ENCODE measurements around the gene CD300LB. TPM values are rescaled to one million over a fixed set of nuclear protein-coding genes. Genes with fewer than 3 reads are reported as not detected.
"Not testable (repeated sequence)": the region's sequence is repeated elsewhere in the genome, so short reads cannot be mapped to it uniquely, and the experiment has no call there.

The CD300LB gene
- total RNA-seq, 1 experiment from 2014 or later = not detected

- no peak for TF ChIP-seq EZH2 (IDR thresholded peaks at IDR 0.05; ENCODE audit: borderline replicate concordance, low read depth, low read length, poor library complexity, severe bottlenecking)
- TF ChIP-seq, protein P1, sequence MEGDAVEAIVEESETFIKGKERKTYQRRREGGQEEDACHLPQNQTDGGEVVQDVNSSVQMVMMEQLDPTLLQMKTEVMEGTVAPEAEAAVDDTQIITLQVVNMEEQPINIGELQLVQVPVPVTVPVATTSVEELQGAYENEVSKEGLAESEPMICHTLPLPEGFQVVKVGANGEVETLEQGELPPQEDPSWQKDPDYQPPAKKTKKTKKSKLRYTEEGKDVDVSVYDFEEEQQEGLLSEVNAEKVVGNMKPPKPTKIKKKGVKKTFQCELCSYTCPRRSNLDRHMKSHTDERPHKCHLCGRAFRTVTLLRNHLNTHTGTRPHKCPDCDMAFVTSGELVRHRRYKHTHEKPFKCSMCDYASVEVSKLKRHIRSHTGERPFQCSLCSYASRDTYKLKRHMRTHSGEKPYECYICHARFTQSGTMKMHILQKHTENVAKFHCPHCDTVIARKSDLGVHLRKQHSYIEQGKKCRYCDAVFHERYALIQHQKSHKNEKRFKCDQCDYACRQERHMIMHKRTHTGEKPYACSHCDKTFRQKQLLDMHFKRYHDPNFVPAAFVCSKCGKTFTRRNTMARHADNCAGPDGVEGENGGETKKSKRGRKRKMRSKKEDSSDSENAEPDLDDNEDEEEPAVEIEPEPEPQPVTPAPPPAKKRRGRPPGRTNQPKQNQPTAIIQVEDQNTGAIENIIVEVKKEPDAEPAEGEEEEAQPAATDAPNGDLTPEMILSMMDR (conservative IDR thresholded peaks at IDR 0.05; ENCODE audit: low read depth, low read length) = no peak
- H3K27me3 ChIP-seq (replicated peaks; ENCODE audit: insufficient read depth, low read depth, low read length, poor library complexity) = peaks cover 15% of the 10 kb centered on the region
- CTCF ChIA-PET = interaction anchor here (1.0 kb wide), 1 partner anchor 123 kb away, joined by 5 read pairs; no protein-coding TSS in a partner anchor
- no TSS peak for BruUV-seq (replicated peaks)
- no peaks in the 10 kb centered on the region for H3K9me3 ChIP-seq (ENCODE audit: low read depth, low read length, poor library complexity, severe bottlenecking)
- no peaks in the 10 kb centered on the region for H3K4me1 ChIP-seq (ENCODE audit: insufficient read depth, low read length, poor library complexity, severe bottlenecking)
- H3K27ac ChIP-seq (ENCODE audit: low read depth, low read length, poor library complexity, severe bottlenecking) = no peak overlapping the region
- DNase-seq (ENCODE audit: low spot score) = no peak
- intact Hi-C loops (cut with micrococcal nuclease; ENCODE audit: unreplicated experiment) = no loop called here
- H3K36me3 ChIP-seq (ENCODE audit: insufficient read depth, low read length, poor library complexity, severe bottlenecking) = no peaks in the 10 kb centered on the region
- no peak overlapping the region for H3K4me3 ChIP-seq (ENCODE audit: low read depth, low read length, poor library complexity, severe bottlenecking)
- POLR2A ChIA-PET (ENCODE audit: low non-redundant PET) = no interaction called here
These were observed 40.6 kb downstream of the CD300LB start for GRCh38 chr17:74490716-74491115.

GRCh38 chr17:74488276-74488675 is 43.0 kb downstream of the CD300LB start:
- H3K4me1 ChIP-seq (ENCODE audit: insufficient read depth, low read length, poor library complexity, severe bottlenecking); H3K36me3 ChIP-seq (ENCODE audit: insufficient read depth, low read length, poor library complexity, severe bottlenecking); H3K27ac ChIP-seq (ENCODE audit: low read depth, low read length, poor library complexity, severe bottlenecking); POLR2A ChIA-PET (ENCODE audit: low non-redundant PET); intact Hi-C loops (cut with micrococcal nuclease; ENCODE audit: unreplicated experiment); CTCF ChIA-PET; H3K4me3 ChIP-seq (ENCODE audit: low read depth, low read length, poor library complexity, severe bottlenecking); DNase-seq (ENCODE audit: low spot score); BruUV-seq (replicated peaks); H3K9me3 ChIP-seq (ENCODE audit: low read depth, low read length, poor library complexity, severe bottlenecking): not testable (repeated sequence)
- peaks cover 16% of the 10 kb centered on the region for H3K27me3 ChIP-seq (replicated peaks; ENCODE audit: insufficient read depth, low read depth, low read length, poor library complexity)

GRCh38 chr17:74485841-74486240 is 45.4 kb downstream of the CD300LB start:
- DNase-seq (ENCODE audit: low spot score) = no peak
- ChIA-PET CTCF (no interaction called here), POLR2A (ENCODE audit: low non-redundant PET) (no interaction called here)
- Histone ChIP-seq H3K27me3 (replicated peaks; ENCODE audit: insufficient read depth, low read depth, low read length, poor library complexity) (peaks cover 9% of the 10 kb centered on the region), H3K9me3 (ENCODE audit: low read depth, low read length, poor library complexity, severe bottlenecking) (no peaks in the 10 kb centered on the region), H3K36me3 (ENCODE audit: insufficient read depth, low read length, poor library complexity, severe bottlenecking) (no peaks in the 10 kb centered on the region), H3K4me1 (ENCODE audit: insufficient read depth, low read length, poor library complexity, severe bottlenecking) (no peaks in the 10 kb centered on the region), H3K4me3 (ENCODE audit: low read depth, low read length, poor library complexity, severe bottlenecking) (no peak overlapping the region), H3K27ac (ENCODE audit: low read depth, low read length, poor library complexity, severe bottlenecking) (no peak overlapping the region)
- intact Hi-C loops (cut with micrococcal nuclease; ENCODE audit: unreplicated experiment) = no loop called here
- no TSS peak for BruUV-seq (replicated peaks)
- TF ChIP-seq, protein P1 (conservative IDR thresholded peaks at IDR 0.05; ENCODE audit: low read depth, low read length) = no peak
- TF ChIP-seq EZH2 (IDR thresholded peaks at IDR 0.05; ENCODE audit: borderline replicate concordance, low read depth, low read length, poor library complexity, severe bottlenecking) = no peak

DNA sequence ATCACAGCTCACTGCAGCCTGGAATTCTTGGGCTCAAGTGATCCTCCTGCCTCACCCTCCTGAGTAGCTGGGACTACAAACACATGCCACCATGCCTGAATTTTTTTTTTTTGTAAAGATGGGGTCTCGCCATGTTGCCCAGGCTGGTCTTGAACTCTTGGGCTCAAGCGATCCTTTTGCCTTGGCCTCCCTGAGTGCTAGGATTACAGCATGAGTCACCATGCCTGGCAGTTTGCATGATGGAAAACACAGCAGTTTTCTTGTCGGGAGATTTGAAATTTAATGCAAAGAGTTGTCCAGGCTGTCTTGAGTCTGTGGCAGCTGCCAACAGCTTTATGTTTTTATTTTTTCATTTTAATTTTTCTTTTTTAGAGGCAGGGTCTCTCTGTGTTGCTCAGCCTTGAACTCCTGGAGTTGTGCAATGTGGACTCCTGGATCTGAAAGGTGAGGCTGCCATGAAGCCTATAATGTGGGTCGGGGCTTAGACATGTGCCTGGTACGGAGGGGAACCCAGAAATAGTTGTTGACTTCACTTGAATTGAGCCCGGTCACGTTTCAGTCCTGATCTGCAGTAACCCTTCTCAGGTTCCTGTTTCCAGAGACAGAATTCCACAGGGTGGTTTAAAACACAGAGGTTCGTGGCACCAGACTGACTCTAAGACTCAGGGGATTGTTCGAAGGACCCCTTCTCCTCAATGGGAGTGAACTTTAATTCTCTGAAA is 46.1 kb downstream of the CD300LB start:
- H3K9me3 ChIP-seq (ENCODE audit: low read depth, low read length, poor library complexity, severe bottlenecking) = no peaks in the 10 kb centered on the region
- POLR2A ChIA-PET (ENCODE audit: low non-redundant PET) = interaction anchor here (0.6 kb wide), 1 partner anchor 43 kb away, joined by 3 read pairs; no protein-coding TSS in a partner anchor
- no peak overlapping the region for H3K4me3 ChIP-seq (ENCODE audit: low read depth, low read length, poor library complexity, severe bottlenecking)
- H3K27ac ChIP-seq (ENCODE audit: low read depth, low read length, poor library complexity, severe bottlenecking) = no peak overlapping the region
- H3K27me3 ChIP-seq (replicated peaks; ENCODE audit: insufficient read depth, low read depth, low read length, poor library complexity) = peaks cover 5% of the 10 kb centered on the region
- H3K36me3 ChIP-seq (ENCODE audit: insufficient read depth, low read length, poor library complexity, severe bottlenecking) = no peaks in the 10 kb centered on the region
- no TSS peak for BruUV-seq (replicated peaks)
- no peak for DNase-seq (ENCODE audit: low spot score)
- CTCF ChIA-PET = interaction anchor here (1.1 kb wide), 1 partner anchor 117 kb away, joined by 3 read pairs; no protein-coding TSS in a partner anchor
- TF ChIP-seq, protein P1 (conservative IDR thresholded peaks at IDR 0.05; ENCODE audit: low read depth, low read length) = no peak
- TF ChIP-seq EZH2 (IDR thresholded peaks at IDR 0.05; ENCODE audit: borderline replicate concordance, low read depth, low read length, poor library complexity, severe bottlenecking) = no peak
- intact Hi-C loops (cut with micrococcal nuclease; ENCODE audit: unreplicated experiment) = no loop called here
- H3K4me1 ChIP-seq (ENCODE audit: insufficient read depth, low read length, poor library complexity, severe bottlenecking) = no peaks in the 10 kb centered on the region

Measured in A673 (cell line).